CD4-positive, alpha-beta T cell treated with Interleukin-6 at 100 ng/mL for 8 hours (primary cell): ENCODE results near the gene PCDHGC3.

Source experiments
- DNase-seq: peaks from one replicate; pipeline ENCODE4 v3.0.0-alpha.2; 2020; ENCODE audit warnings: mixed read lengths, low spot score

PCDHGC3 gene

GRCh38 chr5:141523991-141524390 is 48.2 kb downstream of the PCDHGC3 start:
- DNase-seq, result no peak

- peak; percentile 47 for DNase-seq
Measured at GRCh38 chr5:141524604-141525597, 49.1 kb downstream of the PCDHGC3 start.

GRCh38 chr5:141525653-141526052 is 49.9 kb downstream of the PCDHGC3 start:
- DNase-seq, result no peak

- DNase-seq, result no peak
Measured at GRCh38 chr5:141527426-141527825, 51.7 kb downstream of the PCDHGC3 start.
